ENCODE data around the gene MRPL40. TPM values are rescaled to one million over a fixed set of nuclear protein-coding genes. Genes with fewer than 3 reads are reported as not detected.

The MRPL40 gene
- polyA plus RNA-seq, 4 donors = 37.6 to 52.3 (median 46.0) TPM

DNA sequence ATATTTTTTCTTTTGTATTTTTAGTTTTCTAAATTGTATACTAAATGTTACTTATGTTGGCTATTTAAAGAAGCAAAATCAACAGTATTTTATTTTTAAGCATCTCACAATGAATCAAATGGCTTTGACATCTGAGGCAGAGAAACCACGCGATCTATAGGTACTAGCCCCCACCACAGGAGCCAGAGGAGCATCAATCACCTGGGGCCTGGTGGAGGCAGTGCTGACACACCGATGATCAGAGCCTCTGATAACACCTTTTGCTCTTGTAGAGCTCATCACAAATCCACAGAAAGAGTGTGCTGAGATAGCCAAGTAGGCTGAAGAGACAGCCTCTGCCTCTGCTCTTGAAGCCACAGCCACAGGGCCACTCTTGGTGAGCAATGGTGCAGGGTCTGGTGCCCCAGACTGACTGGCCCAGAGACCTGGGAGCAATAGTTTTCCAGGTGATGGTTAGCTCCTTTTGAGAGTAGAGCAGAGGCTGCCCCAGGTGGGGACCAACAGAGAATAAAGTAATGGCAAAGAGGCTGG, 26.0 kb upstream of the MRPL40 start:
- DNase-seq (ENCODE audit: low read depth in 4 of 4, low spot score in 2 of 4) = no peak

DNA sequence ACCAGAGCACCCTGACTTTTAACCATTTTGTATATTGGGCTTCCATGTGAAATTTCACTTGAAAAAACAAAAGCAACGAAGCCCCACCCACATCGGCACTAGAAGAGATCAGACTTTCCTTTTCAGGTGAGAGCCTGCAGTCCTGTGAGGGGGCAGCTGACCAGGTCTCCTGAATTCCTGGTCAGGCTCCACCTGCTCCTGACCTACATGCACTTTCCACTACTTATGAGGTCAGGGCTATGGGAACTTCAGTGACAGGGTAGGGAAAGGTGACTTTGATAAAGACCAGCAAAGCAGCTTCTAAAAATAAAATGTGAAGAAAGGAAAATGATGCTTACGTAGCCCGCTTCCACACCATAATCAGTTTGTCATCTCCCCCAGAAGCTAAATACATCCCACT, 25.5 kb upstream of the MRPL40 start:
- no peak for DNase-seq (ENCODE audit: low read depth in 4 of 4, low spot score in 2 of 4)

GRCh38 chr22:19407649-19408606, 24.4 kb upstream of the MRPL40 start:
- DNase-seq (ENCODE audit: low read depth in 4 of 4, low spot score in 2 of 4) = no peak

- no peak for DNase-seq (ENCODE audit: low read depth in 4 of 4, low spot score in 2 of 4)
Observed at GRCh38 chr22:19410941-19411689, 21.2 kb upstream of the MRPL40 start.

DNA sequence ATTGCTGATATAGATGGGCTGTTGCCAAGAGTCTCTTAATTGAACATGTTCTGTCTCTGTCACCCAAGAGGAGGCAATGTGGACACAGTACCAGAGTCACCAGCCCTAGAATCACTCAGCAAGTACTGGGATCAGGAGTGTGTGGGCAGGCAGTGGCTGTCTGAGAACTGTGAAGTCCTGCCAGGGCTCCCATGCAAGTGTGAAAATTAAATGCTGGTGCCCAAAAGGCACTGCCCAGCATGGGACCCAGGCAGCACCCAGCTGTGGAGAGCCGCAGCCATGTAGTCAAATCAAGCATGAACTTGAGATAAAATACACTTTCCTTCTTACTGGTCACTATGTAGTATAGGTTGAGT, 20.7 kb upstream of the MRPL40 start:
- DNase-seq (ENCODE audit: low read depth in 4 of 4, low spot score in 2 of 4) = no peak

DNA sequence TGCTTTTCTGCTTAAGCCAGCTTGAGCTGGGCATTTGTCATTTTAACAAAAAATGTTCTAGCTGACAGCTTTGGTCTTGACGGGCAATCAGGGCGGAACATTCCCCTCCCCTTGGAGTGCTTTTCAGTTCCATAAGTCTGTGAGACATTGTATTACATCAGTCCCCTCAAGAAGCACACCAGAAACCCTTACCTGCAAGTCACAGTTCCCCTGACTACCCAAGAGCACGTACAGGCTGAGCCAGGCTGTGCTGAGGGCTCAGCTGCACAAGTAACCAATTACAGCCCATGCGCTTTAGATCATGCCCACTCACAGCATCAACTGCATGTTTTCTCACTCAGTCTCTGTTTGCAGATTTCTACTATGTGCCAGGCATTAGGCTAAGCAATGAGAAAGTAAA, 19.9 kb upstream of the MRPL40 start:
- no peak for DNase-seq (ENCODE audit: low read depth in 4 of 4, low spot score in 2 of 4)

GRCh38 chr22:19412923-19413322, 19.4 kb upstream of the MRPL40 start:
- no peak for DNase-seq (ENCODE audit: low read depth in 4 of 4, low spot score in 2 of 4)

- no peak for DNase-seq (ENCODE audit: low read depth in 4 of 4, low spot score in 2 of 4)
Observed at GRCh38 chr22:19419086-19419463, 13.3 kb upstream of the MRPL40 start.

DNA sequence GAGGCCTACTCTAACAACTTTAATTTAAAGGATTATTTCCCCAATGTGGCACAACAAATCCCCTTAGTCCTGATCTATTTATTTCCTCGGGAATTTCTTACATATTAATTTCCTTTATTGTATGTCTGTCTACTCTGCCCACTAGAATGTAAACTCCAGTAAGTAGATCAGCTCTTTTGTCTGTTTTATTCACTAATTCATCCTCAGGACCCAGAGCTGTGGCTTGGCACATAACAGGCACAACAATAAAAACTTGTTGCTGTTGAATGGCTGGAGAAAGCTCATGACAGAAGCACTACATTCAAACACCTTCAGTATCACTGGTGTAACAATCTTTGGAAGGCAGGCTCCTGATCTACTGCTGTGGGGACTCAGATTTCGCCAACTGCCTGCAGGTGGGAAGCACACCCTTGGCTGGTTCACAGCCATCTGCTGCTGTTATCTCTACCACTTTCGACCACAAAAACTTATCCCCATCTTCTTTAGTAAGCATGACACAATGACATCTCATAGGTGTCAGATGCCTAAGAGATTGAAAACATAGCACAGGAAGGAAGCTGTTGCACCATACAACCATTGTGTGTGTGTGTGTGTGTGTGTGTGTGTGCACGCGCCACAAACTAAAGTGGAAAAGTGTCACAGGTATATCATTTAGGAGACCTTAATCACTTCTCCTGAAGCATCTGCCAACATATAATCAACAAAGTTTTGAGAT, 12.7 kb upstream of the MRPL40 start:
- no peak for DNase-seq (ENCODE audit: low read depth in 4 of 4, low spot score in 2 of 4)

DNA sequence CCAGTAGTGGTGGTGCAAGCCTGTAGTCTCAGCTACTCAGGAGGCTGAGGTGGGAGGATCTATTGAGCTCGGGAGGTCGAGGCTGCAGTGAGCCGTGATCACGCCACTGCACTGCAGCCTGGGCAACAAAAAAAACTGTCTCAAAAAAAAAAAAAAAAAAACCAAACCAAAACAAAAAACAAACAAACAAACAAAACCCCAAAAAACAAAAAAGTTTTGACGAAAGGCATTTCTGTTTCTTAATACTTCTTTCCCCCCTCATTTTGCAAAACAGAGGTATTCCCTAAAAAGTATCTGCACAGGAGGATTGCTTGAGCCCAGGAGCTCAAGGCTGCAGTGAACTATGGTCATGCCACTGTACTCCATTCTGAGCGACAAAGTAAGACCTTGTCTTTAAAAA, 12.0 kb upstream of the MRPL40 start:
- DNase-seq (ENCODE audit: low read depth in 4 of 4, low spot score in 2 of 4) = no peak

DNA sequence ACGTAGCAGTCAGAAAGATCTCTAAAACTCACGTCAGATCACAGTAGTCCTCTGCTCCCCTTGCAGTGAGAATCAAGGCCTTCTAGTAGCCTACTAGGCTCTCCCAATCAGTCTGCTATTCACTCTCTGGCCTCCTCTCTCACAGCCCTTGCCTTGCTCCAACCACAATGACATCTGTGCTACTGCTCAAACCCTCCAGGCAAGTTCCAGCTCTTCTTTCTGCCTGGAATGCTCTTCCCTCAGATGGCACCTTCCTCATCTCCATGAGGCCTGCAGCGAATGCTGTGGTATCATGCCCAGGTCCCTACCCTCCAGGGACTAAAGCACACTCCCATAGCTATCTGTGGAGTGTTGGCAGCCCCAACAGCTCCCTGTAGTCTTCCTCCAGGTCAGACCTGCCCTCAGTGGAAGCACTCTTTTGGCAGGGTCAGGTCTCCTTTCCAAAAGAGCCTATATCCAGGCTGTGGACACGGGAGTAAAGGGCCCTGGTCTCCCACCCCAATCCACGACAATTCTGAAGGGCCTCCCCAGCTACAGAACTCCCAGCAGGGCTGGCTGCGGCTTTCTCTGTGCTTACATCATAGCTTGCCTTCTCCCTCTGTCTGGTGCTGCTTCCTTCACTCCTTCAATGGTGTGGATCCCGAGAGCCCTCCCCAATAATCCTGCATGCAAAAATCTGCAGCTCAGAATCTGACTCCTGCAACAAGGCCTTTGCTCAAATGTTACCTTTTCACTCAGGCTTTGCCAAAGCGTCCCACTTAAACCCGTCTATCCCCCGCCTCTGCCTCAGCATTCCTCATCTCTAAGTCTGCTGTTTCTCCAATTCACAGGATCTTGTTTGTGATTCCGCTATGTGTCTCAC, 9.7 kb upstream of the MRPL40 start:
- DNase-seq (ENCODE audit: low read depth in 4 of 4, low spot score in 2 of 4) = no peak

GRCh38 chr22:19424186-19424500, 8.2 kb upstream of the MRPL40 start:
- DNase-seq (ENCODE audit: low read depth in 4 of 4, low spot score in 2 of 4) = no peak

GRCh38 chr22:19429950-19430889, 2.1 kb upstream of the MRPL40 start:
- no peak for DNase-seq (ENCODE audit: low read depth in 4 of 4, low spot score in 2 of 4)

GRCh38 chr22:19430890-19431541, 1.3 kb upstream of the MRPL40 start:
- no peak for DNase-seq (ENCODE audit: low read depth in 4 of 4, low spot score in 2 of 4)

- peak in 3 of 4 donors; percentile 56 to 69 (median 63) for DNase-seq (ENCODE audit: low read depth in 4 of 4, low spot score in 2 of 4)
Observed at GRCh38 chr22:19431649-19432132, 654 bp upstream of the MRPL40 start, which contains the start of gene HIRA. Gene HIRA (minus strand): TSS chr22:19431733. CDS start chr22:19431476, 257 bp downstream.

GRCh38 chr22:19434401-19434800, 2.1 kb downstream of the MRPL40 start:
- no peak for DNase-seq (ENCODE audit: low read depth in 4 of 4, low spot score in 2 of 4)

GRCh38 chr22:19434829-19435580, 2.7 kb downstream of the MRPL40 start:
- no peak for DNase-seq (ENCODE audit: low read depth in 4 of 4, low spot score in 2 of 4)
